CD14-positive monocyte (primary cell): Measurements from ENCODE around the gene RASAL2. TPM values are rescaled to one million over a fixed set of nuclear protein-coding genes. Genes with fewer than 3 reads are reported as not detected.

Experiments used
- DNase-seq, 3 donors: peaks; one replicate each; pipeline ENCODE4 v3.0.0-alpha.2; 2011 to 2022
- H2AFZ ChIP-seq: 2 replicates; pipeline ENCODE4 v1.6.0; 2012; ENCODE audit warnings: mild to moderate bottlenecking, low read depth, low read length, inconsistent platforms; ENCODE audit not compliant: insufficient read depth, poor library complexity, severe bottlenecking
- H3K27ac ChIP-seq, 2 donors: 1 replicate in 1 of 2; 2 replicates in 1 of 2; pipeline ENCODE4 v1.5.1; 2012 to 2013; ENCODE audit warnings: low read length in 2 of 2, control low read depth in 1 of 2, inconsistent platforms in 1 of 2, low read depth in 1 of 2, mild to moderate bottlenecking in 1 of 2
- H3K27me3 ChIP-seq, 2 donors: one replicate each; pipeline versions ENCODE4 v1.6.0 to v1.6.1; 2011 to 2013; ENCODE audit warnings: low read length in 2 of 2; ENCODE audit not compliant: control insufficient read depth in 2 of 2, insufficient read depth in 2 of 2
- H3K36me3 ChIP-seq, 2 donors: replicated peaks in 1 of 2; 1 replicate in 1 of 2; 2 replicates in 1 of 2; pipeline versions ENCODE4 v1.5.1 to v1.6.1; 2012 to 2013; ENCODE audit warnings: low read length in 2 of 2, control low read depth in 1 of 2, inconsistent platforms in 1 of 2, mild to moderate bottlenecking in 1 of 2; ENCODE audit not compliant: insufficient read depth in 2 of 2, control insufficient read depth in 1 of 2
- H3K4me1 ChIP-seq, 2 donors: 1 replicate in 1 of 2; 2 replicates in 1 of 2; pipeline versions ENCODE4 v1.5.1 to v1.6.1; 2012 to 2013; ENCODE audit warnings: low read length in 2 of 2, control low read depth in 1 of 2, inconsistent platforms in 1 of 2, mild to moderate bottlenecking in 1 of 2, moderate library complexity in 1 of 2; ENCODE audit not compliant: insufficient read depth in 2 of 2, control insufficient read depth in 1 of 2
- H3K4me2 ChIP-seq: replicated peaks from 2 replicates; pipeline ENCODE3; 2012; ENCODE audit warnings: low read length, moderate library complexity, mild to moderate bottlenecking; ENCODE audit not compliant: poor library complexity, severe bottlenecking; ENCODE audit errors: extremely low read depth
- H3K4me3 ChIP-seq, 3 experiments: fragments of 200-600 bp in 1 of 3; sonication (generic) in 1 of 3; replicated peaks in 1 of 3; 1 replicate in 2 of 3; 2 replicates in 1 of 3; pipeline ENCODE4 v1.5.1; 2011 to 2013; ENCODE audit warnings: low read length in 3 of 3, mild to moderate bottlenecking in 3 of 3, control low read depth in 2 of 3, low read depth in 2 of 3, inconsistent platforms in 1 of 3, moderate library complexity in 1 of 3
- H3K79me2 ChIP-seq: 2 replicates; pipeline ENCODE4 v1.6.0; 2012; ENCODE audit warnings: mild to moderate bottlenecking, control low read depth, inconsistent platforms, low read length, moderate library complexity; ENCODE audit not compliant: insufficient read depth
- H3K9ac ChIP-seq: 2 replicates; pipeline ENCODE4 v1.6.0; 2017; ENCODE audit warnings: low read length, mild to moderate bottlenecking; ENCODE audit not compliant: insufficient read depth, poor library complexity, severe bottlenecking
- H3K9me3 ChIP-seq, 2 donors: replicated peaks in 1 of 2; 1 replicate in 1 of 2; 2 replicates in 1 of 2; pipeline versions ENCODE4 v1.5.1 to v1.6.1; 2012 to 2013; ENCODE audit warnings: low read length in 2 of 2, control low read depth in 1 of 2; ENCODE audit not compliant: control insufficient read depth in 1 of 2, insufficient read depth in 1 of 2
- H4K20me1 ChIP-seq: 2 replicates; pipeline ENCODE4 v1.6.0; 2012; ENCODE audit warnings: mild to moderate bottlenecking, low read length, control low read depth, moderate library complexity; ENCODE audit not compliant: insufficient read depth
- H3K27ac Mint-ChIP-seq, 7 donors: one replicate each; pipeline ENCODE4 v1.8.0; 2020; ENCODE audit warnings: mild to moderate bottlenecking in 7 of 7, mixed read lengths in 7 of 7, moderate library complexity in 6 of 7, inconsistent platforms in 2 of 7
- H3K27me3 Mint-ChIP-seq, 3 donors: one replicate each; pipeline ENCODE4 v1.8.0; 2021 to 2022; ENCODE audit warnings: low read depth in 3 of 3, mild to moderate bottlenecking in 3 of 3, mixed read lengths in 3 of 3, moderate library complexity in 3 of 3, inconsistent platforms in 1 of 3
- H3K36me3 Mint-ChIP-seq, 2 donors: one replicate each; pipeline ENCODE4 v1.8.0; 2020; ENCODE audit warnings: mixed read lengths in 2 of 2, inconsistent platforms in 1 of 2, mild to moderate bottlenecking in 1 of 2
- H3K4me1 Mint-ChIP-seq: one replicate; pipeline ENCODE4 v1.8.0; 2020; ENCODE audit warnings: mild to moderate bottlenecking, mixed read lengths
- H3K4me3 Mint-ChIP-seq, 2 donors: one replicate each; pipeline ENCODE4 v1.8.0; 2020; ENCODE audit warnings: mild to moderate bottlenecking in 2 of 2, mixed read lengths in 2 of 2, moderate library complexity in 1 of 2
- H3K9me3 Mint-ChIP-seq, 7 donors: one replicate each; pipeline ENCODE4 v1.8.0; 2020 to 2022; ENCODE audit warnings: mixed read lengths in 7 of 7, mild to moderate bottlenecking in 6 of 7, moderate library complexity in 6 of 7, inconsistent platforms in 2 of 7
- WGBS: methylation state at CpG from one replicate; pipeline ENCODE4 v1.1.5; 2013; ENCODE audit warnings: missing lambda C conversion rate; ENCODE audit not compliant: insufficient coverage; 5-methylcytosine and 5-hydroxymethylcytosine counted together
- intact Hi-C, 2 donors: fragments of 100-400 bp; cut with micrococcal nuclease; formaldehyde crosslinking; loops; one replicate each; pipeline versions ENCODE4 v1.15.0 to v1.15.1; 2023
- polyA plus RNA-seq, 3 donors: library from polyadenylated mRNA; depleted of rRNA in 1 of 3; unstranded in 2 of 3; stranded (reverse) in 1 of 3; fragments of 300-500 nt in 2 of 3; fragments of >200 nt in 1 of 3; fragmentation: Illumina TruSeq in 2 of 3; gene quantifications; 1 replicate in 2 of 3; 2 replicates in 1 of 3; pipeline ENCODE4 v1.2.3, GENCODE V29; 2012 to 2021
- TF ChIP-seq, protein P1 (sequence below): fragments of 200-600 bp; IDR thresholded peaks from one replicate; pipeline ENCODE4 v1.8.0; 2022; ENCODE audit warnings: antibody characterized with exemption, mild to moderate bottlenecking

Gene RASAL2
- polyA plus RNA-seq, 3 donors, result 0.15 to 1.00 (median 0.63) TPM

DNA sequence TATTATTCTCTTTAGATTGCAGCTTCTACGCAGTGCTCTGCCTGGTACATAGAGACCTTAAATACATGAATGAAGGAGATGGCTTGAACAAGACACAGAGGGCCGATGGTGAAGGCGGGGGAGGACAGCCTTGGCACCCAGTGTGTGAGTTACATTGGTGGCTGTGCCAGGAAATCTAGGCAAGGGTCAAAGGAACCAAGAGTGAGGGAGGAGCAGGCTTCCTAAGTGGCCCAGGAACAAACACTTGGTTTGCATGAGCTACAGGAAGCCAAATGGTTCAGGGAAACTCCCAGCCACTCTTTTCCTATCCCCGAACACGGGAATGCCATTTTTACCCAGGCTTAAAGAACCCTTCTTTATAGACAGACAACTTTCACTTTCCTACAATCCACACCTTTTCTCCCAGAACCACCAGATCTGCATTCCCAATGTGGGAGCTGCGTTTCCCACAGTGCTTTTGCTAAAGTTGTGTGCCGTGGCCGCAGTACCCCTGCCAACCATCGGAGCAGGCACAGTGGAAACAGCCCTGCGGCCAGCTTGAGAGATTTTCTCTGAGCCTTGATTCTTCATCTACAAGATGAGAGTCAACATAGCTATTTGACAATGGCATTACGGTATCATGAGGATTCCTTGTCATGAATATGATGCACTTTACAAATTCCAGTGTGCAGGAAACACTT is 406.3 kb downstream of the RASAL2 start:
- DNase-seq, result no peak
- intact Hi-C loops, result loop anchor here in 1 of 2 donors (5.0 kb wide), 1 partner anchor 188 kb away; no protein-coding TSS in a partner anchor
- Mint-ChIP-seq H3K4me1 (peaks cover 6% of the 10 kb centered on the region), H3K9me3 (peaks cover 0 to 1% (median 0%) of the 10 kb centered on the region in 7 donors), H3K36me3 (no peaks in the 10 kb centered on the region), H3K27ac (no peak overlapping the region), H3K4me3 (no peak overlapping the region), H3K27me3 (peaks cover 2 to 5% (median 2%) of the 10 kb centered on the region in 3 donors)
- no peaks in the 10 kb centered on the region for H3K9me3 ChIP-seq
- H3K9ac ChIP-seq, result no peak overlapping the region
- H3K27ac ChIP-seq, result no peak overlapping the region
- no peak overlapping the region for H3K4me3 ChIP-seq
- no peaks in the 10 kb centered on the region for H3K27me3 ChIP-seq
- H4K20me1 ChIP-seq, result no peaks in the 10 kb centered on the region
- no peaks in the 10 kb centered on the region for H3K79me2 ChIP-seq
- TF ChIP-seq, protein P1, sequence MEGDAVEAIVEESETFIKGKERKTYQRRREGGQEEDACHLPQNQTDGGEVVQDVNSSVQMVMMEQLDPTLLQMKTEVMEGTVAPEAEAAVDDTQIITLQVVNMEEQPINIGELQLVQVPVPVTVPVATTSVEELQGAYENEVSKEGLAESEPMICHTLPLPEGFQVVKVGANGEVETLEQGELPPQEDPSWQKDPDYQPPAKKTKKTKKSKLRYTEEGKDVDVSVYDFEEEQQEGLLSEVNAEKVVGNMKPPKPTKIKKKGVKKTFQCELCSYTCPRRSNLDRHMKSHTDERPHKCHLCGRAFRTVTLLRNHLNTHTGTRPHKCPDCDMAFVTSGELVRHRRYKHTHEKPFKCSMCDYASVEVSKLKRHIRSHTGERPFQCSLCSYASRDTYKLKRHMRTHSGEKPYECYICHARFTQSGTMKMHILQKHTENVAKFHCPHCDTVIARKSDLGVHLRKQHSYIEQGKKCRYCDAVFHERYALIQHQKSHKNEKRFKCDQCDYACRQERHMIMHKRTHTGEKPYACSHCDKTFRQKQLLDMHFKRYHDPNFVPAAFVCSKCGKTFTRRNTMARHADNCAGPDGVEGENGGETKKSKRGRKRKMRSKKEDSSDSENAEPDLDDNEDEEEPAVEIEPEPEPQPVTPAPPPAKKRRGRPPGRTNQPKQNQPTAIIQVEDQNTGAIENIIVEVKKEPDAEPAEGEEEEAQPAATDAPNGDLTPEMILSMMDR, result no peak
- no peak overlapping the region for H2AFZ ChIP-seq
- H3K36me3 ChIP-seq, result no peaks in the 10 kb centered on the region
- H3K4me2 ChIP-seq, result no peak overlapping the region
- no peaks in the 10 kb centered on the region for H3K4me1 ChIP-seq
- WGBS, result 97% methylated on average over 9 of the region's 11 CpGs

DNA sequence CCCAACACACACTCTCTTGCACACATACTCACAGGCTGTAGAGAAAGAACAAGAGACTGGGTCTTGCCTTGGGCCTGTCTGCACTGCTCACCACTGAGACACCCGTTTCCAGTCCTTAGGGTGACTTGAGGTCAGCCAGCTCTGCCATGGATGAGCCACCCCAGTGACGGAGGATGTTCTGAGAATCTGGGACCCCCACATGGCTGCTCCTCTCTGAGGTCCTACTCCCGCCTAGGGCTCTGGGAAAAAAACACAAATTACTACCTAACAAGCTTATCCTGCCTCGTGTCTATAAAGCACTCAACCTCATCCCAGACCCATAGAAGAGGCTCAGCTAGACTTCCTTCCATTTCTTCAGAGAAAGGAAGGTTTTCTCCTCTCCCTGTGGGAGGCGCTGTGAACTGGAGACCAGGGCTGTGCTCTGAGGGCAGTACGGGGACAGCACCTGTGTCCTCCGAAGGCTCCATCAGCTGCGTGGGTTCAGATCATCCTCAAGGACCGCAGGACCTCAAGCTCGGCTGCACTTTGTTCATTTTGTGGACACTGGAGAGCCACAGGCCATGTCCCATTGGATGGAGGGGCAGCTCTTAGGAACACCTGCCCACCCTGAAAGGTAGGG is 407.1 kb downstream of the RASAL2 start:
- no peaks in the 10 kb centered on the region for H3K4me1 ChIP-seq
- Mint-ChIP-seq H3K4me3 (no peak overlapping the region), H3K27me3 (peaks cover 2 to 4% (median 2%) of the 10 kb centered on the region in 3 donors), H3K27ac (no peak overlapping the region), H3K4me1 (peaks cover 1% of the 10 kb centered on the region), H3K36me3 (no peaks in the 10 kb centered on the region), H3K9me3 (peaks cover 0 to 1% (median 0%) of the 10 kb centered on the region in 7 donors)
- H3K4me3 ChIP-seq, result no peak overlapping the region
- no peaks in the 10 kb centered on the region for H3K79me2 ChIP-seq
- H4K20me1 ChIP-seq, result no peaks in the 10 kb centered on the region
- WGBS, result 93% methylated on average over 7 of the region's 10 CpGs
- no peaks in the 10 kb centered on the region for H3K9me3 ChIP-seq
- TF ChIP-seq, protein P1, result no peak
- DNase-seq, result no peak
- intact Hi-C loops, result loop anchor here in 1 of 2 donors (5.0 kb wide), 1 partner anchor 189 kb away; no protein-coding TSS in a partner anchor
- H2AFZ ChIP-seq, result no peak overlapping the region
- H3K9ac ChIP-seq, result no peak overlapping the region
- no peaks in the 10 kb centered on the region for H3K27me3 ChIP-seq
- no peak overlapping the region for H3K4me2 ChIP-seq
- H3K36me3 ChIP-seq, result no peaks in the 10 kb centered on the region
- no peak overlapping the region for H3K27ac ChIP-seq
